ENCODE results near the gene SVOPL. TPM values are rescaled to one million over a fixed set of nuclear protein-coding genes. Genes with fewer than 3 reads are reported as not detected.

SVOPL gene
- polyA plus RNA-seq, 1 of the 3 experiments (the other 2 are of a cell fraction): not detected

- 57% methylated on average over 7 of the region's 7 CpGs for WGBS (ENCODE audit: low lambda C conversion rate)
- H3K4me3 ChIP-seq (ENCODE audit: low read depth in 2 of 2, low read length in 1 of 2): no peak overlapping the region
- no peaks in the 10 kb centered on the region for H3K27me3 ChIP-seq (ENCODE audit: insufficient read depth)
- no peak overlapping the region for H3K9ac ChIP-seq
- no peaks in the 10 kb centered on the region for H3K9me3 ChIP-seq
- POLR2A ChIA-PET: no interaction called here
- no peak overlapping the region for H2AFZ ChIP-seq (ENCODE audit: low read depth)
- H4K20me1 ChIP-seq (ENCODE audit: insufficient read depth): no peaks in the 10 kb centered on the region
- CTCF ChIA-PET: interaction anchor here (0.8 kb wide), 1 partner anchor 212 kb away, joined by 4 read pairs; no protein-coding TSS in a partner anchor
- H3K27ac ChIP-seq (ENCODE audit: low read depth in 2 of 2, low read length in 1 of 2): no peak overlapping the region
- no peaks in the 10 kb centered on the region for H3K36me3 ChIP-seq (replicated peaks in 1 of 2; ENCODE audit: control insufficient read depth in 1 of 2, insufficient read depth in 2 of 2, low read length in 1 of 2)
- H3K79me2 ChIP-seq (ENCODE audit: insufficient read depth): no peaks in the 10 kb centered on the region
- DNase-seq: no peak
- no peak overlapping the region for H3K4me2 ChIP-seq
- H3K4me1 ChIP-seq (ENCODE audit: control insufficient read depth in 1 of 2, insufficient read depth in 2 of 2, low read depth in 1 of 2, low read length in 1 of 2): no peaks in the 10 kb centered on the region; a peak in 1 of 4 replicates
- no peak for TF ChIP-seq EP300 (IDR thresholded peaks at IDR 0.05; ENCODE audit: borderline replicate concordance in 1 of 2, low read depth in 1 of 2, low read length in 1 of 2)
- TF ChIP-seq RXRA (IDR thresholded peaks at IDR 0.05; ENCODE audit: borderline replicate concordance, low read depth): no peak
- TF ChIP-seq JUND (IDR thresholded peaks at IDR 0.05): no peak
- no peak for TF ChIP-seq USF2 (IDR thresholded peaks at IDR 0.05; ENCODE audit: borderline replicate concordance, low read depth, low read length)
- no peak for TF ChIP-seq FOXM1 (IDR thresholded peaks at IDR 0.05; ENCODE audit: low read depth)
- no peak for TF ChIP-seq SMC3 (IDR thresholded peaks at IDR 0.05; ENCODE audit: low read depth, low read length)
- TF ChIP-seq ZBTB33 (IDR thresholded peaks at IDR 0.05; ENCODE audit: borderline replicate concordance, low read depth): no peak
- no peak for TF ChIP-seq FOSL2 (IDR thresholded peaks at IDR 0.05; ENCODE audit: borderline replicate concordance, low read depth)
- no peak for TF ChIP-seq TAF1 (IDR thresholded peaks at IDR 0.05; ENCODE audit: borderline replicate concordance, low read depth, low read length)
- TF ChIP-seq TEAD4 (IDR thresholded peaks at IDR 0.05; ENCODE audit: borderline replicate concordance, insufficient read depth): no peak
- TF ChIP-seq ELF1 (IDR thresholded peaks at IDR 0.05): no peak
- H3K9me2 ChIP-seq: no peaks in the 10 kb centered on the region
- no peaks in the 10 kb centered on the region for H3F3A ChIP-seq (replicated peaks; ENCODE audit: insufficient read depth)
Measured at GRCh38 chr7:138716889-138717288, 15.7 kb upstream of the SVOPL start.

GRCh38 chr7:138713191-138713590 lies 12.0 kb upstream of the SVOPL start:
- POLR2A ChIA-PET: no interaction called here
- WGBS (ENCODE audit: low lambda C conversion rate): 55% methylated on average over 7 of the region's 7 CpGs
- H3K9me2 ChIP-seq: no peaks in the 10 kb centered on the region

More at GRCh38 chr7:138713191-138713590, 12.0 kb upstream of the SVOPL start:
- Histone ChIP-seq H3K9me3 (no peaks in the 10 kb centered on the region; the same call in 1 of the 2 replicates), H3K4me1 (ENCODE audit: control insufficient read depth in 1 of 2, insufficient read depth in 2 of 2, low read depth in 1 of 2, low read length in 1 of 2) (no peaks in the 10 kb centered on the region; a peak in 1 of 4 replicates), H4K20me1 (ENCODE audit: insufficient read depth) (no peaks in the 10 kb centered on the region), H3F3A (replicated peaks; ENCODE audit: insufficient read depth) (no peaks in the 10 kb centered on the region), H3K27me3 (ENCODE audit: insufficient read depth) (no peaks in the 10 kb centered on the region), H3K4me3 (ENCODE audit: low read depth in 2 of 2, low read length in 1 of 2) (no peak overlapping the region), H3K79me2 (ENCODE audit: insufficient read depth) (no peaks in the 10 kb centered on the region), H3K27ac (ENCODE audit: low read depth in 2 of 2, low read length in 1 of 2) (no peak overlapping the region), H3K36me3 (replicated peaks in 1 of 2; ENCODE audit: control insufficient read depth in 1 of 2, insufficient read depth in 2 of 2, low read length in 1 of 2) (no peaks in the 10 kb centered on the region), H3K4me2 (no peak overlapping the region), H3K9ac (no peak overlapping the region), H2AFZ (ENCODE audit: low read depth) (no peak overlapping the region)
- TF ChIP-seq NFIC (IDR thresholded peaks at IDR 0.05; ENCODE audit: borderline replicate concordance) (no peak), ELF1 (IDR thresholded peaks at IDR 0.05) (no peak), MAX (IDR thresholded peaks at IDR 0.05; ENCODE audit: low read depth) (no peak)
- CTCF ChIA-PET: interaction anchor here (0.7 to 1.1 kb wide), 3 partner anchors 8 to 173 kb away, joined by 3 to 4 read pairs (median 3); no protein-coding TSS in a partner anchor
- no peak for DNase-seq
